Peyer's patch (tissue), 4 donors: Measurements from ENCODE around the gene MACROD2. TPM values are rescaled to one million over a fixed set of nuclear protein-coding genes. Genes with fewer than 3 reads are reported as not detected.

Experiments
- DNase-seq, 3 donors: peaks; one replicate each; pipeline ENCODE4 v3.0.0-alpha.2; 2017 to 2019
- H3K27ac ChIP-seq, 4 donors: fragments of 200-600 bp; sonication (generic); one replicate each; pipeline ENCODE4 v1.5.1; 2016 to 2019
- H3K27me3 ChIP-seq, 2 donors: fragments of 200-600 bp; sonication (generic); one replicate each; pipeline ENCODE4 v1.5.1; 2019
- H3K36me3 ChIP-seq, 3 donors: fragments of 200-600 bp; sonication (generic); one replicate each; pipeline ENCODE4 v1.5.1; 2016 to 2019
- H3K4me1 ChIP-seq, 4 donors: fragments of 200-600 bp; sonication (generic); one replicate each; pipeline ENCODE4 v1.5.1; 2016 to 2019
- H3K4me3 ChIP-seq, 4 donors: fragments of 200-600 bp; sonication (generic); 1 replicate in 3 of 4; 2 replicates in 1 of 4; pipeline ENCODE4 v1.5.1; 2016 to 2019; ENCODE audit warnings: mild to moderate bottlenecking in 1 of 4
- H3K9me3 ChIP-seq, 4 donors: fragments of 200-600 bp; sonication (generic); one replicate each; pipeline ENCODE4 v1.5.1; 2016 to 2019; ENCODE audit warnings: mild to moderate bottlenecking in 1 of 4
- CTCF ChIP-seq, 6 experiments: fragments of 450-650 bp in 4 of 6; fragments of 200-600 bp in 2 of 6; sonication (generic) in 1 of 6; IDR thresholded peaks; one replicate each; pipeline ENCODE4 v1.5.1; 2017 to 2019; ENCODE audit warnings: antibody characterized with exemption in 6 of 6, mild to moderate bottlenecking in 3 of 6, moderate library complexity in 1 of 6
- POLR2A ChIP-seq, 2 donors: fragments of 450-650 bp; IDR thresholded peaks; one replicate each; pipeline ENCODE4 v1.5.1; 2017; ENCODE audit warnings: antibody characterized with exemption in 2 of 2, mild to moderate bottlenecking in 2 of 2, moderate library complexity in 2 of 2
- total RNA-seq, 4 donors: library from RNA; depleted of rRNA; stranded (reverse); fragments of >200 nt; gene quantifications; one replicate each; pipeline ENCODE4 v1.1.0, GENCODE V29; 2016

The MACROD2 gene
- total RNA-seq, 4 donors from 2014 or later: 2.5 to 10.7 (median 6.5) TPM

DNA sequence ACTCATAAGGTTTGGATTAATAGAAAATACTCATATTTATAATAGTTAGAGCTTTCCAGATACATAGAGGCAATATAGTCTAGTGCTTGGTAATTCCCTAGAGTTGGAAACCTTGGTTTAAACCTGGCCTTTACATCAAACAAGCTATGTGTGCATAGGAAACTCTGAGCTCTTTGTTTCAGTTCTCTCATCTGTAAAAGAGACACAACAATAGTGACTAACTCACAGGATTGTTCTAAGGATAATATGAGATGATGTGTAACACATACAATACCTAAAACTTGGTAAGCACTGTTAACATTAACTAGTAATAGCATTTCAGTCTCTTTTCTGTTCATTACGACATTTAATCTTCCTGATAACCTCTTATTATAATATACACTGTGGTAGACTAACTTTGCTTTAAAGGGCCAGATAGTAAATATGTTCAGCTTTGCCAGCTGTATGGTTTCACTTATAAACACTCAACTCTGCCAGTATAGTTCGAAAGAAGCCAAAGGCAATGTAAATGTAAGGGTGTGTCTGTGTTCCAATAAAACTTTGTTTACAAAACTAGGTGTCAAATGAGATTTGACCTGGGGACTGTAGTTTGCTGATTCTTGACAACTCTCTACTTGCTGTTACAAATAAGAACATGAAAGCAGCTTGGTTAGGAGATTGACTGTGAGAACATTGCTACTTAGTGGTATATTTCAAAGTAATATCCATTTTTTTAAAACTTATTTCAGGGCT, 712.7 kb downstream of the MACROD2 start:
- H3K27me3 ChIP-seq: no peaks in the 10 kb centered on the region
- no peak overlapping the region for H3K4me3 ChIP-seq
- no peak for TF ChIP-seq POLR2A (IDR thresholded peaks at IDR 0.05)
- H3K4me1 ChIP-seq: peaks cover 0 to 5% (median 0%) of the 10 kb centered on the region in 4 donors
- peak overlapping the region in 1 of 4 donors; percentile 7 for H3K27ac ChIP-seq
- DNase-seq: no peak
- no peaks in the 10 kb centered on the region for H3K36me3 ChIP-seq
- H3K9me3 ChIP-seq: no peaks in the 10 kb centered on the region

GRCh38 chr20:14709439-14709838, 714.1 kb downstream of the MACROD2 start:
- no peak overlapping the region for H3K27ac ChIP-seq

DNA sequence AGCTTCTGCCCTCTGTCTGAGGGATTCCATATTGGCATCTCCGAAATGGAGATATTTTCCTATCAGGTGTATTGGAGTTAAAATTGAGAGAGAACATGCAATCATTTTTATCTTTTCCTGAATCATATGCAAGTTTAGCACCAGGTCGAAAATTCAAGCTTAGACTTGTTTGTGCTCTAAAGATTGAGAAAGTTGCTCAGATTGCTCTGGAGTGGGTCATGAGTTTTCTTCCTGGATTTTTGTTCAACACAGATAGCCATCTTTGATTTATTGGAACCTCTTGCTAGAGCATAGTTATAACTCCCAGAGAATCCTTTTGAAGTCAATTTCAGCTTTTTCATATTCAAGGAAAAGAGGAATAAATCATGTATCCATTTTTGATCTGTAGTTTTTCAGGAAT, 715.6 kb downstream of the MACROD2 start:
- Histone ChIP-seq H3K27me3 (no peaks in the 10 kb centered on the region), H3K27ac (no peak overlapping the region), H3K9me3 (no peaks in the 10 kb centered on the region), H3K4me1 (peaks cover 0 to 5% (median 0%) of the 10 kb centered on the region in 4 donors), H3K36me3 (no peaks in the 10 kb centered on the region), H3K4me3 (no peak overlapping the region)
- no peak for DNase-seq
- TF ChIP-seq POLR2A (IDR thresholded peaks at IDR 0.05) (no peak), CTCF (IDR thresholded peaks at IDR 0.05) (no peak)

More at GRCh38 chr20:14709439-14709838, 714.1 kb downstream of the MACROD2 start:
- DNase-seq: no peak
- peaks cover 0 to 5% (median 0%) of the 10 kb centered on the region in 4 donors for H3K4me1 ChIP-seq
- TF ChIP-seq CTCF (IDR thresholded peaks at IDR 0.05): no peak
- no peaks in the 10 kb centered on the region for H3K36me3 ChIP-seq
- no peaks in the 10 kb centered on the region for H3K9me3 ChIP-seq
- H3K27me3 ChIP-seq: no peaks in the 10 kb centered on the region
- H3K4me3 ChIP-seq: no peak overlapping the region

GRCh38 chr20:14711652-14712051, 716.3 kb downstream of the MACROD2 start:
- no peak overlapping the region for H3K27ac ChIP-seq
- H3K27me3 ChIP-seq: no peaks in the 10 kb centered on the region
- peaks cover 0 to 5% (median 0%) of the 10 kb centered on the region in 4 donors for H3K4me1 ChIP-seq
- no peaks in the 10 kb centered on the region for H3K9me3 ChIP-seq
- H3K36me3 ChIP-seq: no peaks in the 10 kb centered on the region
- TF ChIP-seq POLR2A (IDR thresholded peaks at IDR 0.05) (no peak), CTCF (IDR thresholded peaks at IDR 0.05) (no peak)
- DNase-seq: no peak
- no peak overlapping the region for H3K4me3 ChIP-seq

DNA sequence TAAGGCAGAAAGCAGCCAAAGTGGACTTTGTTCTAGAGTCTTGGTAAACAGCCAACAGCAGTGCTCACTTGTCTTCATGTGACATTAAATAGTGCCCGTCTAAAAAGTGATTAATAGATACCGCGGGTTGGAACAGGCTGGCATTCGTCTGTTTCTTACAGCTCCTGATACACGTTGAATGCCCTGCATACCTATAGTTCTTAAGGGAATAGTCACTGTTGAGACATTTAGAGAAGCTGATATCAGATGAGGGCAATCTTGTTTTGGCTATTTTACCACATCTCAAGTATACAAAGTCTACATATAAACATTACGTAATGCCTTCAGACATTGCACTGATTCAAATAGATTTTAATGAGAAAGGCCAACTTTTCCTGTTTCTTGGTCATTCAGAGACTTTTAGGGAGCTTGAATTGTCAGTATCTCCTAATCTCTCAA, 717.0 kb downstream of the MACROD2 start:
- no peaks in the 10 kb centered on the region for H3K9me3 ChIP-seq
- no peak overlapping the region for H3K4me3 ChIP-seq
- no peaks in the 10 kb centered on the region for H3K36me3 ChIP-seq
- peaks cover 0 to 5% (median 0%) of the 10 kb centered on the region in 4 donors for H3K4me1 ChIP-seq
- H3K27ac ChIP-seq: no peak overlapping the region
- peak in 1 of 3 donors; percentile 69 for DNase-seq
- no peaks in the 10 kb centered on the region for H3K27me3 ChIP-seq
- TF ChIP-seq POLR2A (IDR thresholded peaks at IDR 0.05) (no peak), CTCF (IDR thresholded peaks at IDR 0.05) (no peak)

DNA sequence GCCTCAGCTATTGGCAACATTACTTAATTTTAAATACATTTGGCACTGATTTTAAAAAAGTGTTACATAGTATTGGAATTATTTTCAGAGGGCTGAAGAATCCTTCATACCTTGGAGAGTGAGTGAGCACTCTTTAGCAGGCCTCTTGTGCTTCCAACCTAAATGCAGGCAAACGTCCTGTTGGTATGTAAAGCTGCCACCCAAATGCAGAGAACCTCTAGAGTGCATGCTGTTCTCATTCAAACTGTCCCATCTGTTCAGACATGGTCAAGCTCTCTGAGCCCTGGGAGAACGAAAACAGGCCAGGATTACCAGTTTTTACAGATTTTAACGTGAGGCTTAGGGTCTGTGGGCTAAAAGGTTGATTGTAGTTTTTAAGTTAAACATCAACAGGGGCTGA, 720.1 kb downstream of the MACROD2 start:
- DNase-seq: no peak
- TF ChIP-seq POLR2A (IDR thresholded peaks at IDR 0.05) (no peak), CTCF (IDR thresholded peaks at IDR 0.05) (no peak)
- H3K27ac ChIP-seq: no peak overlapping the region
- no peaks in the 10 kb centered on the region for H3K36me3 ChIP-seq
- no peak overlapping the region for H3K4me3 ChIP-seq
- H3K4me1 ChIP-seq: no peaks in the 10 kb centered on the region
- no peaks in the 10 kb centered on the region for H3K9me3 ChIP-seq
- no peaks in the 10 kb centered on the region for H3K27me3 ChIP-seq
